Nephron (organoid): ENCODE data around the gene ZNF682.
"Not testable (repeated sequence)": the region's sequence is repeated elsewhere in the genome, so short reads cannot be mapped to it uniquely, and the experiment has no call there.

Experiments
- H3K27ac Mint-ChIP-seq, 3 experiments: 2 replicates each; pipeline ENCODE4 v1.8.0; 2020; ENCODE audit warnings: mixed read lengths in 3 of 3, mild to moderate bottlenecking in 2 of 3, moderate library complexity in 1 of 3
- H3K27me3 Mint-ChIP-seq: 2 replicates; pipeline ENCODE4 v1.8.0; 2021; ENCODE audit warnings: low read depth, mild to moderate bottlenecking, moderate library complexity, mixed read lengths
- H3K36me3 Mint-ChIP-seq: 2 replicates; pipeline ENCODE4 v1.8.0; 2020; ENCODE audit warnings: low read depth, mixed read lengths
- H3K4me1 Mint-ChIP-seq: 2 replicates; pipeline ENCODE4 v1.8.0; 2020; ENCODE audit warnings: mixed read lengths
- H3K4me3 Mint-ChIP-seq, 3 experiments: 2 replicates each; pipeline ENCODE4 v1.8.0; 2020; ENCODE audit warnings: mild to moderate bottlenecking in 3 of 3, mixed read lengths in 3 of 3, moderate library complexity in 2 of 3
- H3K9me3 Mint-ChIP-seq: 2 replicates; pipeline ENCODE4 v1.8.0; 2020; ENCODE audit warnings: mixed read lengths
- CTCF ChIP-seq, 3 experiments: fragments of 200-600 bp; sonication (generic); IDR thresholded peaks; one replicate each; pipeline ENCODE4 v1.5.0; 2021; ENCODE audit warnings: antibody characterized with exemption in 3 of 3; ENCODE audit not compliant: unreplicated experiment in 3 of 3

The ZNF682 gene

GRCh38 chr19:20060282-20060681 lies 21.0 kb upstream of the ZNF682 start:
- Mint-ChIP-seq H3K36me3 (no peaks in the 10 kb centered on the region), H3K27ac (no peak overlapping the region), H3K4me1 (no peaks in the 10 kb centered on the region), H3K27me3 (no peaks in the 10 kb centered on the region), H3K4me3 (no peak overlapping the region), H3K9me3 (peaks cover 2% of the 10 kb centered on the region)
- TF ChIP-seq CTCF (IDR thresholded peaks at IDR 0.05; ENCODE audit: unreplicated experiment in 3 of 3) = no peak

DNA sequence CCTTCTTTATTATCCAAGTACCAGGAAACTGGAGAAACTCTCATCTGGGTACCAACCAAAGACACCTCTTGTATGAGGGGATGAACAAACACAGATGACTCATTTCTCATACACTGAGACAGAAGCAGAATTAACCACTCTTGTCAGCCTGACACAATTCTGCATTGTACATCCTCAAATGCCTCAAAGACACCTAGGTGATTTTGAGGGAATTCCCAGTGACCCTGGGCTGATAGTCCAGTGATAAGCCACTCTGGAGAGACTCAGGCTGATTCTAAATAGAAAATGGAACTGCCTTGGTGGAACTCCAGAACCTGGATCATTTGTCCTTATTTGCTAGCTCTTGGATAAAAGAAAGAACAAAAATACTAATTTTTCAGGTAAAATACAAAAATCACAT lies 19.4 kb upstream of the ZNF682 start:
- not testable (repeated sequence) for H3K36me3 Mint-ChIP-seq, H3K27me3 Mint-ChIP-seq, H3K4me3 Mint-ChIP-seq, H3K9me3 Mint-ChIP-seq, H3K27ac Mint-ChIP-seq, H3K4me1 Mint-ChIP-seq

DNA sequence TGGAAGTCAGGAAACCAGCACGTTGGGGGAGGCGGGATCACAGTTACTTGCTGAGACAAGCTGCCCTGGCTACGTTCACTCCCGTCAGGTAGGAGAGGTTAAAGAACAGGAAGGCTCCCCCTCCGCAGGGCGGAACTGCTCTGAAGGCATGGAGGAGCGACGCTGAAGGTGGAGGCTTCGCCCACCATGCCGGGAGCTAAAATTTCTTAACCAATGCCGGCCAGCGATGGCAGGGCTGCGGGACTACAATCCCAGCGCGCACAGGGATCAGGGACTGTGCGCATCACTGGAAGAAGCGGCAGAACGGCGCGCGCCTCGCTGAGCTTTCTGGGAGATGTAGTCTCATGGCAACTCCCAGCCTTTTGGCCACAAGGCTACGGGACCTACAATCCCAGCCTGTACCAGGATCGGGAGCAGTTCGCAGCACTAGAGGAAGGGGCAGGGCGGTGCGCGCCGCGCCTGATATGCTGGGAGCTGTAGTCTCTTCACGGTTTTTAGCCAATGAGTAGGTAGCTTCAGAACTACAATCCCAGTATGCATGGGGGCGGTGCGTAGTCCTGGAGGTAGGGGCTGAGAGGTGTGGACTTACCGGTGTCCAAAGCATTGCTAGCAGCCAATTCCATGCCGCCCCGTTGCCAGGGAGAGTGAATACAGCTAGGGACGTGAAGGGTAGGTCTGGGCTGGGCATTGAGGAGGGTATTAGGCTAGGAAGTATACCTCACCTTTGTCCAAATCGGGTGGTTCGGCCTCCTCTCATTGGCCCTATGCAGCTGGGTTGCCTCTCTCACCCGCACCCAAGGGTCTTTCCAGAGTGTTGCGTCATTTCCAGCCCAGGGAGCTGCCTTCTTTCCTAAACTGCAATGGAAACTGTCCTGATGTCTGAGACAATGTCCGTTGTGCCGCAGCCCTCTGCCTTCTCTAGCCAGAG lies 12.8 kb upstream of the ZNF682 start:
- no peaks in the 10 kb centered on the region for H3K36me3 Mint-ChIP-seq
- H3K4me3 Mint-ChIP-seq = peak overlapping the region; percentile 98 to 99 (median 99)
- peak overlapping the region; percentile 71 to 95 (median 94) for H3K27ac Mint-ChIP-seq
- TF ChIP-seq CTCF (IDR thresholded peaks at IDR 0.05; ENCODE audit: unreplicated experiment in 3 of 3) = no peak
- no peaks in the 10 kb centered on the region for H3K9me3 Mint-ChIP-seq
- no peaks in the 10 kb centered on the region for H3K4me1 Mint-ChIP-seq
- H3K27me3 Mint-ChIP-seq = peaks cover 5% of the 10 kb centered on the region

GRCh38 chr19:20045742-20046141 lies 6.4 kb upstream of the ZNF682 start:
- H3K9me3 Mint-ChIP-seq, H3K27ac Mint-ChIP-seq, H3K36me3 Mint-ChIP-seq, H3K27me3 Mint-ChIP-seq, H3K4me3 Mint-ChIP-seq: not testable (repeated sequence)
- H3K4me1 Mint-ChIP-seq = peaks cover 23% of the 10 kb centered on the region

- peaks cover 6% of the 10 kb centered on the region for H3K27me3 Mint-ChIP-seq
- H3K36me3 Mint-ChIP-seq = no peaks in the 10 kb centered on the region
- no peak for TF ChIP-seq CTCF (IDR thresholded peaks at IDR 0.05; ENCODE audit: unreplicated experiment in 3 of 3)
- H3K9me3 Mint-ChIP-seq = peaks cover under 1% of the 10 kb centered on the region
- H3K4me3 Mint-ChIP-seq = peak overlapping the region in 1 of 3 experiments; percentile 14
- peak overlapping the region in 2 of 3 experiments; percentile 14 to 22 for H3K27ac Mint-ChIP-seq
- peaks cover 23% of the 10 kb centered on the region for H3K4me1 Mint-ChIP-seq
These were observed 5.4 kb upstream of the ZNF682 start for GRCh38 chr19:20044663-20045062.

GRCh38 chr19:20038358-20039202 lies 725 bp downstream of the ZNF682 start:
- no peak for TF ChIP-seq CTCF (IDR thresholded peaks at IDR 0.05; ENCODE audit: unreplicated experiment in 3 of 3)
- Mint-ChIP-seq H3K27me3 (peaks cover 6% of the 10 kb centered on the region), H3K9me3 (peaks cover 11% of the 10 kb centered on the region), H3K4me3 (peak overlapping the region; percentile 95 to 98 (median 96)), H3K36me3 (peaks cover 32% of the 10 kb centered on the region), H3K4me1 (peaks cover 17% of the 10 kb centered on the region), H3K27ac (peak overlapping the region; percentile 54 to 97 (median 89))
